ENCODE measurements around the gene SDC1.

GRCh38 chr2:20196657-20197161, 28.2 kb downstream of the SDC1 start:
- TF ChIP-seq CTCF (IDR thresholded peaks at IDR 0.05) (no peak), POLR2A (IDR thresholded peaks at IDR 0.05) (no peak), POLR2AphosphoS5 (IDR thresholded peaks at IDR 0.05) (peak in 2 of 3 donors; percentile 17 to 53), EP300 (IDR thresholded peaks at IDR 0.05; ENCODE audit: low read depth) (no peak)
